GM21390 (cell line): ENCODE data around the gene CMC2.

ENCODE experiments used
- ATAC-seq: cut with Tn5 transposase; IDR thresholded peaks from one replicate; pipeline ENCODE4 v1.9.1; 2021; ENCODE audit not compliant: unreplicated experiment

CMC2 gene

DNA sequence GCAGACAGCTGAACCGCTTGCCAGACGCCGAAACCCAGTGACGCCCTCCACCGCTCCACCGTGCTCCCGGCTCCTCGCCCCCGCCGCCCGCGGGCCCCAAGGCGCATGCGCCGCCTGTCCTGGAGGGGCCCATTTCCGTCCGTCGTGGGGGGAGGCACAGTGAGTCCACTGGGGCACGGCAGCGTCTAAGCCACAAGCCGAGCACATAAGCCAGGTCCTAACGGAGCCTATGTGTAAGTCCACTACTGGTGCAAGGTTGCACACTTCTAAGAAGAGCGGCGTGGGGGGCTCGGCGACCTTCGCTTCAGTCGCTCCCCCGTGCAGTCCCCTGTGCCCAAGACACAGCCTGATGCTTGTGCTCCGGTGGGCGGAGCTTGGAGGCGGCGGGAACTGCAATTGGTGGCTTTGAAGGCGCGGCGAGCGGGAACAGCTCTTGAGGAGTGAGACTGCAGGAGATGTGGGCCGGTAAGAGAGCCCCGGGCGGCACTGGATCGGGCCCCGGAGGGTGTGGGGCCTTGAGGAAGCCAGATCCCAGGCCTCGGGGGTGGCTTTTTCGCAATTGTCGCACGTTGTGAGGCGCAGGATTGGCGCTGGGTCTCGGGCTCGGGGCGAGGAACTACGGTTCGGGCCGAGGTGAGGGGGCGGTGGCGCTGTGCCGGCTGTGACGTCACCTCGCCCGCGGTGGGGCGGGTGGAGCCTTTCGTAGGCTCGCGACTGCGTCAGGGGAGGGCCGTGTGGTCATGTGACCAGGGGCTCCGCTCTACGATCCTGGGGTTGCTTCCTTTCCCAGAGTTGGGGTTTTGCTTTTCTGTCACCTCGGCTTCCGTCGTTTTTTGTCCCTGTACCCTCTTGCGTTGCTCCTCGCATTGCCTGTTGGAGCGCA, at the start of gene CMC2, which contains the start of gene CENPN:
Gene CMC2 (minus strand): TSS at position 73 of the 883 bp plus-strand sequence. CDS start 9,491 bp downstream, outside the sequence.
Gene CENPN (plus strand): TSS at position 402 of the 883 bp plus-strand sequence. CDS start 4,726 bp downstream, outside the sequence.
- peak; percentile 85 for ATAC-seq

DNA sequence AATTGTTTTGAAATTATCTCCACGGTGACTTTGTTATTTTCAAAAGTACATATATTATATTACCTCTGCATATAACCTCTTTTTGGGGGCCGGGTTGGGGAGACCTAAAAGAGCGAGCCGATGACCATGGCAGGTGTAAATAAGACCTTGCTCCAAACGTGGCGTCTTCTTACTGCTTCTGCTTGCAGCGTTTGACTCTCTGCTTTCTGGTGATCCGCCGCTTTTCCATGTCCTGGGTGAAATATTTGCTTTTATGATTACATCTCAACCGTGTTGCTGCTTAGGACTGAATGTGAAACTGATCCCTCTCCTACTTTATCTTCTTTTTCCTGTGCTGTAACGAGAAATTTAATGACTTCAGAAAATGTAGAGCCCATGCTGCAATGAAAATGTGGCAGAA, 47.1 kb upstream of the CMC2 start:
- ATAC-seq: no peak

DNA sequence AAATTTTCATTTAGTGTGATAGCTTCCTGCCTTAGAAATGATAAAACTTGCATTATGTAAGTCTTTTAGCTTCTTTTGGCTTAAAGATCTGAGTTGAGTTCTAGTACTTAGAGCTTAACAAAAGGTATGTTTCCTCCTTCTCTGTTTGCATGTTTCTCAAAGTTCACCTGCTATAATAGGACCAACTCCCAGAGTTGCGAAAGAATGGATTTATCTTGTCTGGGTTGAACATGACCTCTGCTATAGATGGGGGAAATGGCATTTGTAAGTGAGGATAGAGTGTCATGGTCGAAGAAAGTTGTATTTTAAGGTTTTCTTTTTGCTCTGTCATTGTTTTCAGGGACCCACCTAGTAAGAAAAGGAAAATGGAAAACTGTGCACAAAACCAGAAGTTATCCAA, 36.1 kb upstream of the CMC2 start:
- no peak for ATAC-seq

DNA sequence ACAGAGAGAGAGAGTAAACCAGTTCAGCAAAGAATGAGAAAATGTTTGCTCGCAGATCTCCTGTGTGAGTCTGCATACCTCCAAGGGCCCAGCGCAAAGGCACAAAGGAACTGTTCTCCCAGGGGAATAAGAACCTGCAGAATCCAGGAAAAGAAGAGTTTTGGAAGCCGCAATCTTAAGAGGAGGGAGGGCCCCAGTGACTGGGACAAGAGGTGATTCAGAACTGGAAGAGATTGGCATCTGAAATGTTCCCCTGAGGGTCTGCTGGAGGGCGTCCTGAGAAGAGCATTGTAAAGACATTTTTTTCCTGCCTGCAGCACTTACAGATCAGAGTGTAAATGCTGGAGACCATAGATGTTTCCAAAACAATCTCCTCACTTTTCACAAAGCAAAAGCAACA, 35.0 kb upstream of the CMC2 start:
- no peak for ATAC-seq

DNA sequence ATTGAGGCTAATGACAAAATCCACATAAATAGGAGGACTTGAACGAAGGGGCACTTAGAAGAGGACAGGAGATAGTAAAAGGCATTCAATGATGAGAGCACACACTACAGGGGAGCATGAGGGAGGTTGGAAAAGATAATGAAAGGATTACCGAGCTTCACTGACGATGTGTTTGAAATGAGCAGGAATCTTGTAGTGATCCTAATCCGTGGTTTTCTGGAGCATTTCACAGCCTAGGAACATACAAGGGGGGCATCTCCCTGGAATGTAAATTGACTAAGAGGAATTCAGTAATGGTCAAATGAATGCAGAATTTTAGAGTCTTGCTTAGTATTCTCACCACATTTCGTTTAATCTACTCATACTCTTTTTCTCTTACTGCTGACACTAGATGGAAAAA, 34.2 kb upstream of the CMC2 start:
- ATAC-seq: no peak

DNA sequence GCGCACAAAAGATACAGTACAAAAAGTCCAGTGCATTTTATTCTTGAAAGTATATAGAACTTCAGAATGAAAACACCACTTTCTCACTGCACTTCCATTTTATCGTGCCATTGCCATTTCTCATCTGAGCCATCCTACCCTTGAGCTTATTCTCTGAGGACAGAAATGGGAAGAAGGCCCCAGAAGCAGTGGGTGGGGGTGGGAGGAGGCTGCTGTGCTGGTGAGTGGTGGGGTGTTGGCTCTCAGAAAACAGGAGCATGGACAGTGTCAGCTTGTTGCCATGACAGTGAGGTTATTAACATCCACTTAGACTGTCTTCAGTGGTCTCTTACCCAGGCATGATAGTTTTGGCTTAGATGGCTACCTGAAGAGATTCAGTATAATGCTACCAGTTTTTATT, 33.4 kb upstream of the CMC2 start:
- no peak for ATAC-seq

DNA sequence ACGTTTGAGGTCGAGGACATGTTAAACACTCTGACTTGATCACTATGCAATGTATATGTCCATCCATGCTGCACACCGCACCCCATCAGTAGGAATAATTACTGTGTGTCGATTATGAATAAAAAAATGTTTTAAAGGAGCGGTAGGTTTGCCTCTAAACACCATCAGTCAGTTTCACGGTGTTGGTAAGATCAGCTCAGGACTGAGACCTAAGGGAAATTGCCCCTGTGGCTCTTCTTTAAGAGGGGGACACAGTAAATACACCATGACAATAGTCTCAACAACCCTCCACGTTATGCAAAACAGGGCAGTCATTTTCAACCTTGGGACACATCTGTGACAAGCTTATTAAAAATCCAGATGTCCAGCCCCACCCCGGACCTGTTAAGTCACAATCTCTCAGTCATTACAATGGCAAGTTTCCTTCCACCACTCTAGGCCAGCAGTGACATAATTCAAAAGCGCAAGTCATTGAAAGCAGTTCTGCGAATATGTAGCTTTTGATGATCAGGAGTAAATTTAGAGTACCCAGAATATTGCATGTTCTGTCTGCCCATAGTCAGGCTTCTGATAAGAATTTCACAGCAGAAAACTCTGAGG, 30.2 kb upstream of the CMC2 start:
- ATAC-seq: no peak

DNA sequence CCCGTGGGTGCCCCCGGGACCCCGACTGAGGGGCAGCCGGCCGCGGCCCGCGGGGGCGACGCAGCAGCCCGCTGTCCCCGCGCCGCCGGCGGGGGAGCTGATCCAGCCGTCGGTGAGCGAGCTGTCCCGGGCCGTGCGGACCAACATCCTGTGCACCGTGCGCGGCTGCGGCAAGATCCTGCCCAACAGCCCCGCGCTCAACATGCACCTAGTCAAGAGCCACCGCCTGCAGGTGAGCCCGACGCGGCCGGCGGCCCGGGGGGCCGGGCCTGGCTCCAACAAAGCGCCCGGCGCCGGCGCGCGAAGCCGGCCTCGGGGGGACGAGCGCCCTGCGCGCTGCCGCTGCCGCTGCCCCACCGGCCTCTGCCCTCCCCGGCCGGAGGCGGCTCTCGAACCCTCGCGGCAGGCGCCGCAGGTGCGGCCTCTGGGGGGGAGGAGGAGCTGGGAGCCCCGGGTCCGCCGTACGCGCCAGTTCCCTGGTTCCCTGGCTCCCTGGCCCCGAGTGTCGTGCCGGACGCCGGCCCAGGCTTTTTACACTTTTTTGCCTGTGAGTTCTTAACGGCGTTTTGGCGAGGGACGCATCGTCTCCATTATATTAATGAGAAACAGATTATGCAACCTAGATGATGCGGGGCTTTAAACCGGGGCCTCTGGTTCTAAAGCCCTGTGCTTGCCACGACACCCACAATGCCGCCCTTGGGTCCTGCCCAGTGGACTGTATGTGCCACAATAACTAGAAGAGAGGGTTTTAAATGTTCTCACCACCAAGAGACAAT, 29.5 kb upstream of the CMC2 start:
- peak; percentile 50 for ATAC-seq

DNA sequence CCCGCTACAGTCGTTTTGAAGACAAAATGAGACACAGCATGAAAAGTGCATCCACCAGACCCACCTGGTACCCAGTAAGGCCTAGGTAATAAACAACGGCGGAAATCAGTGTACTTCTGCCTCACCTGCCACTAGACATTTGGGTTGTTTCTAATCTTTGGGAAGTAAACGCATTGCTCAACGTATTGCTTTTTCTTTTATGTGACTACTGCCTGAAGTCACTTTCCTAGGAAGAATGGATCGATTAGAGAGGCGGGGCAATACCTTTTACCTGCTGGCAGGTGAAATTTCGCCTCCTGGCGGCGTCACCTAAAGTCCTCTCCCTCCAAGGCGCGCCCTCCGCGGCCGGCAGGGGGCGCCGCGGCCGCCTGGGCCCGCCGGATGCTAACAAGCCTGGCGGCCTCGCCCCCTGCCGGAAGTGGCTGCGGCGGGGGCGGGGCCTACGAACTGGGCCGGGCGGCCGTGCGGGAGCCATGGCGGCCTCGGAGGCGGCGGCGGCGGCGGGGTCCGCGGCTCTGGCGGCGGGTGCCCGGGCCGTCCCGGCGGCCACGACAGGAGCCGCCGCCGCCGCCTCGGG, 28.8 kb upstream of the CMC2 start, which contains the start of gene ATMIN:
Gene ATMIN (plus strand): TSS at position 445 of the 577 bp plus-strand sequence. CDS start 29 bp downstream, at position 474.
- ATAC-seq: peak; percentile 89

DNA sequence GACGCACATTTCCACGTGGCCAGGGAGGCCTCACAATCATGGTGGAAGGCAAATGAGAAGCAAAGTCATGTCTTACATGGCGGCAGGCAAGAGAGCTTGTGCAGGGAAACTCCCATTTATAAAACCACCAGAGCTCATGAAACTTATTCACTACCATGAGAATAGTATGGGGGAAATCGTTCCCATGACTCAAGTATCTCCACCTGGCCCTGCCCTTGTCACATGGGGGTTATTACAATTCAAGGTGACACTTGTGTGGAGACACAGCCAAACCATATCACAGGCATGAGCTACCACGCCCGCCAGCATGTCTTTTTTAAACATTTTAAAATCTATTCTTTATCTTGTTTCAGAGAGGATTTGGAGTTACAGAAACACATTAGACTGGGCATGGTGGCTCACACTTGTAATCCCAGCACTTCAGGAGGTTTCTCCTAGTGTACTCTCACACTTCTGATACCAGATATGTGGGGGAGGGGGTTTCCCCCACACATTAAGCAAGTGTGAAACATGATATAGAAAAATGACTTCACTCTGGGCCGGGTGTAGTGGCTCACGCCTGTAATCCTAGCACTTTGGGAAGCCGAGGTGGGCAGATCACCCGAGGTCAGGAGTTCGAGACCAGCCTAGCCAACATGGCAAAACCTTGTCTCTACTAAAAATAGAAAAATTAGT, 23.4 kb upstream of the CMC2 start:
- no peak for ATAC-seq

DNA sequence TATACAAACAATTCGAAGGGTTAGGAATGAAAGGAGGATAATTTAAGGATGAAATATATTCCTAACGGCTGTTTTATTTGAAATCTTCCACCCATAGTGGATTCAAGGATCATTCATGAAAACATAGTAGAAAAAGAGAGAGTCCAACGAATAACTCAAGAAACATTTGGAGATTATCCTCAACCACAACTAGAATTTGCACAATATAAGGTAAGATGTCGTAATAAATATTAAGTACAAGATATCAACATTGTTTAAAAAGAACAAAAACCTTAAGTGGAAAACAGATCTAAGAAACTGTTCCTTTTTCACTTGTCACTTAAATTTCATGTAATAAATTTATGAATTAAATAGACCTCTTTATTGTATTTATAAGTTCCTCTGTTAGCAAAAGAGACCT, 19.7 kb upstream of the CMC2 start:
- ATAC-seq: no peak

DNA sequence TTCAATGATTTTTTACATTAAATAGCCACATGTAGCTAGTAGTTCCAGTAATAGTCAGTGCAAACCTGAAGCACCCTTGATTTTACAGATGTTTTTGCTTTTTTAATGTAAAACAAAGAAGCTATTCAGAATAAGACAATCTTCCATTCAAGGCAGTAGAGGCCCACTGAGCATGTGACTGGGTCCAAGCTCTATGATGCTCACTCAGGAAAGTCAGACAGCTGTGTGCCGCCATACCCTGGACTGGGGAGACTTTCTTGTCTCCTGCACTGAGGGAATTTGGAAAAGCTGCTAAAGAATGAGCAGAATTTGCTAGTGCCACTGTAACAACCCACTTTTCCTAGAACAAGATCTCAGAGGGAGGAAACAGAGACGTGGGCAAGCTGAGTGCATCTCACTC, 11.8 kb upstream of the CMC2 start:
- ATAC-seq: no peak

DNA sequence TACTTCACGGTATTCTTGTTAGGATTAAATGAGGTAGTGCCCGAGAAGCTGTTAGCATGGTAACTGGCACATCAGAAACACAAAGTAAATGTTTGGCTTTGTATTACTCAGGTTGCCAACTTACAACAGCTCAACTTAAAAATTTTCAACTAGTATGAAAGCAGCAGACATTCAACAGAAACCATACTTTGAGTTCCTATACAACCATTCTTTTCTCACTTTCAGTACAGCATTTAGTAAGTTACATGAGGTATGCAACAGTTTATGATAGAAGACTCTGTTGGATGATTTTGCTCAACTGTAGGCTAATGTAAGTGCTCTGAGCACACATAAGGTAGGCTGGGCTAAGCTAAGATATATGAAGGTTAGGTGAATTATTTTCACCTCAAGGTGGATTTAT, 8.0 kb upstream of the CMC2 start:
- ATAC-seq: no peak

DNA sequence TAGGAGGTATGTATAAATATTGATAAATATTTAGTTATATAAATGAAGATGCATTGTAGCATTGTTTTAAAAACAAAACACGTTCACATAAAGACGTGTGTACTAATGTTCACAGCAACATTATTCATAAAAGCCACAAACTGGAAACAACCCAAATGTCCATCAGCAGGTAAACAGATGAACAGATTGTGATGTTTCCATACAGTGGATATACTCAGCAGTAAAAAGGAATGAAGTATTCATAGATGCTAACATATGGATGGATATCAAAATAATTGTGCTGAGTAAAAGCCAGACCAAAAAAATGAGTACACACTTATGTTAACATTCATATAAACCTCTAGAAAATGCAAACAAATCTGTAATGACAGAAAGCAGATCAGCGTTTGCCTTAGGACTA, 6.3 kb upstream of the CMC2 start:
- no peak for ATAC-seq

DNA sequence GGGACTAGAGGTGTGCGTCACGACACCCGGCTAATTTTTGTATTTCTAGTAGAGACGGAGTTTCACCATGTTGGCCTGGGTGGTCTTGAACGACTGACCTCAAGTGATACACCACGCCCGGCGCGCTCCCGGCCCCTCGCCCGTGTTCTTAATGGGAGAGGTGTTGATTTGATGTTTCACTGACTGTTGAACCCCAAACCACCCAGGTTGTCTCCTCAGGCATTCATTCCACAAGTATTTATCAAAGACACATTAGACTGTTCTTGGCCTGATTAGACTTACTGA, 1.8 kb upstream of the CMC2 start:
- no peak for ATAC-seq

DNA sequence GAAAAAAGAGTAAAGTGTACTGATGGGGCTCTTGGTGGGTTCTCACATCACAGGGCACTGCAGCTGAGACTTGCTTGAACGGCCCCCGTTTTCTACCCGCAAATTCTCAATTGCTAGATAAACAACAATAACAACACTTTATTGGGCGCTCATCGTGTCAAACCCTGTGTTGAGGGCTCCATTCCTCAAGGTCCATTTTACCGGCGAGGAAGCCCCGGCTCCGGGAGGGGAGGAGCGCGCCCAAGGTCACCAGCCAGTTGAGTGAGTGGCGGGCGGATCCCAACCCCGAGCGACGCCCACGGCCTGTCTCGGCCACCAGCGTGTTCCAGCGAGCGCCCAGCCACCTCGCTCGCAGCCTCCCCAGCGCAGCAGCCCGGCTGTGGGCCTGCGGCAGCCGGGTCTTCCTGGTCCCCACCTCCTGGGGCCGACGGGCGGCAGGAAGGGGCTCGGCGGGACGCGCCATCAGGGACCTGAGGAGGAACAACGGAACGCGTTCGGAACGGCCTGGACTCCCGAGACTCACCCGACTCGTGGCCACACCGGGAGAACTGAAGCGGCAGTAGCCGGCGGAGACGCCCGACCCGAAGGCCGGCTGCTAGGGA, 373 bp downstream of the CMC2 start:
- peak; percentile 33 for ATAC-seq

DNA sequence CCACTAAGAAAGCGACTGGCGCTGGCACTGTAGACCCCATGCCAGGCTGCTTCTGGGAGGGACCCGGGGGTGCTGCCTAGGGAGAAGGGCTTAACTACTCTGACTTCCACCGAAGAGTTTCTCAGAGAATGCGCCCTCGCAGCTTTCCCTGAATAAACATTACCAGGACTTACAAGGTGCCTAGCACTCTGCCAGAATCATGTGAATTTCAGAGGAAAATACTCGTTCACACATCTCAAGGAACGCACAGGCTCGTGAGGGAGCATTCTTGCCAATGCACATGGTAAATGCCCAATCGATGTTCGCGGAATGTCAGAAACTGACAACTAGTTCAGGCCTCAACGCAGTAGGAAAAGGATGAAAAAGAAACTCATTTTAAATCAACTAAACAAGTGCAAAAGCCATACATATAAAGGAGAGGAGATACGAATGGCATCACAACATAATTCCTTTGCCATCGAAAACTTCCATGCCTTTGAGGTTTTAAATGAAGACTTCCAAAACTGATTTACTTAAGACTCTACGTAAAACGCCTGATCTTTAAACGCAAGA, 999 bp downstream of the CMC2 start:
- ATAC-seq: no peak

DNA sequence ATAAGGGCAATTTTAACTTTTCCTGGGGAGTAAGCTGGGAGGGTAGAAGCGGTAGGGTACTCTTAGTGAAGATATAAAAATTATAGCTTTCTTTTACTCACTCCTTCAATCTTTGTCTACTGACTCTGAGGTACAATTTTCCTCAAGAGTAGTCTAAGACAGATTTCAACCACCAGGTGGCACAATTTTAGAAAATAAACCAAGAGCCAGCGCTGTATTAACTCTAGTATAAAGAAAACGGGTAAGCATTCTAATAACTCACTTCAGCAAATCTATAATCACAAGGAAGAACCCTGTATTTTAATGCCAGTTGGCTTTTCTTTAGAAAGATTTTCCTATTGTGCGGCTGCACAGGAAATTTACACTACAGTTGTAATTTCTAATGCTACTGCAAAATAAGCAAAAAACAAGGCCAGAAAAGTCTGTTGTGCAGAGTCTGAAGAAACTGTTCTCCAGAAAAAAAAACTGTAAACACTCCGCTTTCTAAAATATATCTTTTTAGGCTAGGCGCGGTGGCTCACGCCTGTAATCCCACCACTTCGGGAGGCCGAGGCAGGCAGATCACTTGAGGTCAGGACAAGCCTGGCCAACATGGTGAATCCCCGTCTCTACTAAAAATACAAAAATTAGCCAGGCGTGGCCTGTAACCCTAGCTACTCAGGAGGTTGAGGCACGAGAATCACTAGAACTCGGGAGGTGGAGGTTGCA, 1.9 kb downstream of the CMC2 start:
- ATAC-seq: no peak

DNA sequence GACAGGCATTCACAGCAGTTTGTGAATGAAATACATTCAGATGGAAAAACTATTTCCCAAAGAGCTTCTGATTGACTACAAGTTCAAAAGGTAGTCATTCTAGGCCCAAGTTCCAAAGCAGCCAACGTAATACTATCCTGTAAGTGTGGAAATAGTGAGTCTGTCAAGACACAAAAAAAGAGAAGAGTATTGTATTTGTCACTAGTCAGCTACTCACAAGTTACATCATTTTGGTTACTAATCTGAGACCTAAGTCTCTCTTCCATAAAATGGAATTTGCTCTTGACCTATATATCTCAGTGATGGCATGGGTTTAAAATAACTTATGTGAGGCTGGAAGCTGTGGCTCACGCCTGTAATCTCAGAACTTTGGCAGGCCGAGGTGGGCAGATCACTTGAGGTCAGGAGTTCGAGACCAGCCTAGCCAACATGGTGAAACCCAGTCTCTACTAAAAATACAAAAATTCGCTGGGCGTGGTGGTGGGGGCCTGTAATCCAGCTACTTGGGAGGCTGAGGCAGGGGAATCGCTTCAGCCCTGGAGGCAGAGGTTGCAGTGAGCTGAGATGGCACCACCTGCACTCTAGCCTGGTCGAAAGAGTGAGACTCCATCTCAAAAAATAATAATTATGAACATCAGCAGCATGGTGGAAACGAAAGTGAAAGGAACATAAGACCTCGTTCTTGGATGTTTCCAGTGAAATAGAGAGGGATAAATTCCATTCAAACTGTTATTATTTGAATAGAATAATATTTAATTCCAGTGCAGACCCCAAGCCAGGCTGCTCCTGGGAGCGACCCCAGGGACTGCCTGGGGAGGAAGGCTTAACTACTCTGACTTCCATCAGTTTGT, 2.9 kb downstream of the CMC2 start:
- no peak for ATAC-seq
